HEK293 (cell line): Measurements from ENCODE around the gene AADACL2.

Experiments
- YY1 ChIP-seq: fragments of 450-650 bp; formaldehyde crosslinking; IDR thresholded peaks from 2 replicates; pipeline ENCODE4 v1.5.1; 2018; ENCODE audit warnings: missing biosample characterization, missing genetic modification characterization
- ZNF24 ChIP-seq: fragments of 450-650 bp; formaldehyde crosslinking; IDR thresholded peaks from 2 replicates; pipeline ENCODE4 v1.5.1; 2016; ENCODE audit warnings: missing biosample characterization, missing genetic modification characterization
- TF ChIP-seq, protein P1 (sequence below): fragments of 450-650 bp; formaldehyde crosslinking; IDR thresholded peaks from 2 replicates; pipeline ENCODE4 v1.5.1; 2016; ENCODE audit warnings: missing biosample characterization, missing genetic modification characterization
- TF ChIP-seq, protein P2 (sequence below): fragments of 450-650 bp; formaldehyde crosslinking; IDR thresholded peaks from 2 replicates; pipeline ENCODE4 v1.5.1; 2016; ENCODE audit warnings: missing biosample characterization, missing genetic modification characterization
- TF ChIP-seq, protein P3 (sequence below): fragments of 450-650 bp; formaldehyde crosslinking; IDR thresholded peaks from 2 replicates; pipeline ENCODE4 v1.5.1; 2016; ENCODE audit warnings: missing biosample characterization, missing genetic modification characterization

DNA sequence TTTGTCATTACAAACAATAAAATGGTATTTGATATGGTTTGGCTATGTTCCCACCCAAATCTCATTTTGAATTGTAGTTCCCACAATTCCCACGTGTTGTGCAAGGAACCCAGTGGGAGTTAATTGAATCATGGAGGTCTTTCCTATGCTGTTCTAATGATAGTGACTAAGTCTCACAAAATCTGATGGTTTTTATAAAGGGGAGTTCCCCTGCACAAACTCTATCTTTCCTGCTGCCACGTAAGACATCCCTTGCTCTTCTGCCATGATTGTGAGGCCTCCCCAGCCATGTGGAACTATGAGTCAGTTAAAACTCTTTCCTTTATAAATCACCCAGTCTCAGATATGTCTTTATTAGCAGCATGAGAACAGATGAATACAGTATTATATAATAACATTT lies 64.7 kb downstream of the AADACL2 start:
- TF ChIP-seq, protein P1, sequence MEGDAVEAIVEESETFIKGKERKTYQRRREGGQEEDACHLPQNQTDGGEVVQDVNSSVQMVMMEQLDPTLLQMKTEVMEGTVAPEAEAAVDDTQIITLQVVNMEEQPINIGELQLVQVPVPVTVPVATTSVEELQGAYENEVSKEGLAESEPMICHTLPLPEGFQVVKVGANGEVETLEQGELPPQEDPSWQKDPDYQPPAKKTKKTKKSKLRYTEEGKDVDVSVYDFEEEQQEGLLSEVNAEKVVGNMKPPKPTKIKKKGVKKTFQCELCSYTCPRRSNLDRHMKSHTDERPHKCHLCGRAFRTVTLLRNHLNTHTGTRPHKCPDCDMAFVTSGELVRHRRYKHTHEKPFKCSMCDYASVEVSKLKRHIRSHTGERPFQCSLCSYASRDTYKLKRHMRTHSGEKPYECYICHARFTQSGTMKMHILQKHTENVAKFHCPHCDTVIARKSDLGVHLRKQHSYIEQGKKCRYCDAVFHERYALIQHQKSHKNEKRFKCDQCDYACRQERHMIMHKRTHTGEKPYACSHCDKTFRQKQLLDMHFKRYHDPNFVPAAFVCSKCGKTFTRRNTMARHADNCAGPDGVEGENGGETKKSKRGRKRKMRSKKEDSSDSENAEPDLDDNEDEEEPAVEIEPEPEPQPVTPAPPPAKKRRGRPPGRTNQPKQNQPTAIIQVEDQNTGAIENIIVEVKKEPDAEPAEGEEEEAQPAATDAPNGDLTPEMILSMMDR (tag by site-specific recombination), result no peak
- TF ChIP-seq YY1 (tag by site-specific recombination), result no peak
- TF ChIP-seq ZNF24, result no peak
- TF ChIP-seq, protein P2, sequence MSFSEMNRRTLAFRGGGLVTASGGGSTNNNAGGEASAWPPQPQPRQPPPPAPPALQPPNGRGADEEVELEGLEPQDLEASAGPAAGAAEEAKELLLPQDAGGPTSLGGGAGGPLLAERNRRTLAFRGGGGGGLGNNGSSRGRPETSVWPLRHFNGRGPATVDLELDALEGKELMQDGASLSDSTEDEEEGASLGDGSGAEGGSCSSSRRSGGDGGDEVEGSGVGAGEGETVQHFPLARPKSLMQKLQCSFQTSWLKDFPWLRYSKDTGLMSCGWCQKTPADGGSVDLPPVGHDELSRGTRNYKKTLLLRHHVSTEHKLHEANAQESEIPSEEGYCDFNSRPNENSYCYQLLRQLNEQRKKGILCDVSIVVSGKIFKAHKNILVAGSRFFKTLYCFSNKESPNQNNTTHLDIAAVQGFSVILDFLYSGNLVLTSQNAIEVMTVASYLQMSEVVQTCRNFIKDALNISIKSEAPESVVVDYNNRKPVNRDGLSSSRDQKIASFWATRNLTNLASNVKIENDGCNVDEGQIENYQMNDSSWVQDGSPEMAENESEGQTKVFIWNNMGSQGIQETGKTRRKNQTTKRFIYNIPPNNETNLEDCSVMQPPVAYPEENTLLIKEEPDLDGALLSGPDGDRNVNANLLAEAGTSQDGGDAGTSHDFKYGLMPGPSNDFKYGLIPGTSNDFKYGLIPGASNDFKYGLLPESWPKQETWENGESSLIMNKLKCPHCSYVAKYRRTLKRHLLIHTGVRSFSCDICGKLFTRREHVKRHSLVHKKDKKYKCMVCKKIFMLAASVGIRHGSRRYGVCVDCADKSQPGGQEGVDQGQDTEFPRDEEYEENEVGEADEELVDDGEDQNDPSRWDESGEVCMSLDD, result no peak
- TF ChIP-seq, protein P3, sequence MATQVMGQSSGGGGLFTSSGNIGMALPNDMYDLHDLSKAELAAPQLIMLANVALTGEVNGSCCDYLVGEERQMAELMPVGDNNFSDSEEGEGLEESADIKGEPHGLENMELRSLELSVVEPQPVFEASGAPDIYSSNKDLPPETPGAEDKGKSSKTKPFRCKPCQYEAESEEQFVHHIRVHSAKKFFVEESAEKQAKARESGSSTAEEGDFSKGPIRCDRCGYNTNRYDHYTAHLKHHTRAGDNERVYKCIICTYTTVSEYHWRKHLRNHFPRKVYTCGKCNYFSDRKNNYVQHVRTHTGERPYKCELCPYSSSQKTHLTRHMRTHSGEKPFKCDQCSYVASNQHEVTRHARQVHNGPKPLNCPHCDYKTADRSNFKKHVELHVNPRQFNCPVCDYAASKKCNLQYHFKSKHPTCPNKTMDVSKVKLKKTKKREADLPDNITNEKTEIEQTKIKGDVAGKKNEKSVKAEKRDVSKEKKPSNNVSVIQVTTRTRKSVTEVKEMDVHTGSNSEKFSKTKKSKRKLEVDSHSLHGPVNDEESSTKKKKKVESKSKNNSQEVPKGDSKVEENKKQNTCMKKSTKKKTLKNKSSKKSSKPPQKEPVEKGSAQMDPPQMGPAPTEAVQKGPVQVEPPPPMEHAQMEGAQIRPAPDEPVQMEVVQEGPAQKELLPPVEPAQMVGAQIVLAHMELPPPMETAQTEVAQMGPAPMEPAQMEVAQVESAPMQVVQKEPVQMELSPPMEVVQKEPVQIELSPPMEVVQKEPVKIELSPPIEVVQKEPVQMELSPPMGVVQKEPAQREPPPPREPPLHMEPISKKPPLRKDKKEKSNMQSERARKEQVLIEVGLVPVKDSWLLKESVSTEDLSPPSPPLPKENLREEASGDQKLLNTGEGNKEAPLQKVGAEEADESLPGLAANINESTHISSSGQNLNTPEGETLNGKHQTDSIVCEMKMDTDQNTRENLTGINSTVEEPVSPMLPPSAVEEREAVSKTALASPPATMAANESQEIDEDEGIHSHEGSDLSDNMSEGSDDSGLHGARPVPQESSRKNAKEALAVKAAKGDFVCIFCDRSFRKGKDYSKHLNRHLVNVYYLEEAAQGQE (tag by site-specific recombination), result no peak
